Transverse colon (tissue), 4 donors: ENCODE results near the gene LAMA2. TPM values are rescaled to one million over a fixed set of nuclear protein-coding genes. Genes with fewer than 3 reads are reported as not detected.

Source experiments
- DNase-seq: peaks from one replicate; pipeline ENCODE4 v3.0.0-alpha.2; 2019
- H3K27ac ChIP-seq, 4 donors: fragments of 200-600 bp; sonication (generic); 2 replicates each; pipeline ENCODE4 v1.5.1; 2016 to 2018; ENCODE audit warnings: inconsistent platforms in 4 of 4
- H3K27me3 ChIP-seq: fragments of 200-600 bp; sonication (generic); 2 replicates; pipeline ENCODE4 v1.5.1; 2017; ENCODE audit warnings: inconsistent platforms
- H3K36me3 ChIP-seq, 4 donors: fragments of 200-600 bp; sonication (generic); 2 replicates each; pipeline ENCODE4 v1.5.1; 2017 to 2019; ENCODE audit warnings: inconsistent platforms in 4 of 4
- H3K4me1 ChIP-seq, 4 donors: fragments of 200-600 bp; sonication (generic); 2 replicates each; pipeline ENCODE4 v1.5.1; 2017 to 2020; ENCODE audit warnings: inconsistent platforms in 4 of 4
- H3K4me3 ChIP-seq, 4 donors: fragments of 200-600 bp; sonication (generic); 1 replicate in 1 of 4; 2 replicates in 3 of 4; pipeline versions ENCODE4 v1.5.1 to v1.6.1; 2017 to 2019; ENCODE audit warnings: inconsistent platforms in 4 of 4
- H3K9me3 ChIP-seq, 2 donors: fragments of 200-600 bp; sonication (generic); 2 replicates each; pipeline ENCODE4 v1.5.1; 2017 to 2019; ENCODE audit warnings: inconsistent platforms in 2 of 2
- CTCF ChIP-seq, 5 experiments: fragments of 200-600 bp in 3 of 5; fragments of 450-650 bp in 2 of 5; sonication (generic) in 3 of 5; IDR thresholded peaks; 1 replicate in 2 of 5; 2 replicates in 3 of 5; pipeline ENCODE4 v1.5.1; 2016 to 2017; ENCODE audit warnings: antibody characterized with exemption in 5 of 5, inconsistent platforms in 3 of 5, mild to moderate bottlenecking in 2 of 5, moderate library complexity in 1 of 5
- EP300 ChIP-seq: sonication (generic); formaldehyde crosslinking; IDR thresholded peaks from one replicate; pipeline ENCODE4 v1.6.1; 2017; ENCODE audit warnings: antibody characterized with exemption, low read depth
- POLR2A ChIP-seq: fragments of 450-650 bp; IDR thresholded peaks from one replicate; pipeline ENCODE4 v1.6.1; 2016; ENCODE audit warnings: antibody characterized with exemption, mild to moderate bottlenecking, moderate library complexity
- POLR2AphosphoS5 ChIP-seq, 3 donors: sonication (generic); formaldehyde crosslinking; IDR thresholded peaks; one replicate each; pipeline ENCODE4 v1.6.1; 2016; ENCODE audit warnings: antibody characterized with exemption in 3 of 3
- WGBS, 2 donors: methylation state at CpG; one replicate each; pipeline ENCODE4 v1.1.5; 2018; ENCODE audit warnings: low coverage in 1 of 2; 5-methylcytosine and 5-hydroxymethylcytosine counted together
- in situ Hi-C, 4 donors: fragments of 200-750 bp; cut with MboI; loops; one replicate each; pipeline versions ENCODE4 v1.15.0 to v1.15.1; 2017; ENCODE audit warnings: low sequenced_read_pairs in 3 of 4, low pct_ligation_motif_present in 1 of 4, low pct_unique_long_range_greater_than_20kb in 1 of 4
- intact Hi-C: fragments of 100-400 bp; cut with DNase I; formaldehyde crosslinking; loops from one replicate; pipeline ENCODE4 v1.15.1; 2023; ENCODE audit warnings: low total_unique reads
- total RNA-seq, 4 donors: library from RNA; depleted of rRNA; stranded (reverse); fragments of >200 nt; gene quantifications; one replicate each; pipeline ENCODE4 v1.1.0, GENCODE V29; 2016

LAMA2 gene
- total RNA-seq, 4 donors from 2014 or later, result 12.3 to 43.0 (median 32.1) TPM

GRCh38 chr6:129179283-129179682, 296.3 kb downstream of the LAMA2 start:
- Histone ChIP-seq H3K4me1 (peaks cover 0 to 11% (median 0%) of the 10 kb centered on the region in 4 donors), H3K9me3 (no peaks in the 10 kb centered on the region), H3K4me3 (no peak overlapping the region), H3K27ac (no peak overlapping the region), H3K36me3 (no peaks in the 10 kb centered on the region), H3K27me3 (no peaks in the 10 kb centered on the region)
- no peak for DNase-seq
- intact Hi-C loops (no loop called here), in situ Hi-C loops (no loop called here)
- TF ChIP-seq POLR2A (no peak), POLR2AphosphoS5 (IDR thresholded peaks at IDR 0.05) (no peak), EP300 (no peak), CTCF (IDR thresholded peaks at IDR 0.05) (no peak)
- WGBS, 2 donors, result 82% methylated on average over 3 of the region's 3 CpGs; no CpG with 5 or more reads in 1 of the 2 donors

- intact Hi-C loops, result no loop called here
- Histone ChIP-seq H3K4me1 (peaks cover 0 to 12% (median 0%) of the 10 kb centered on the region in 4 donors), H3K4me3 (no peak overlapping the region), H3K27ac (no peak overlapping the region), H3K9me3 (no peaks in the 10 kb centered on the region), H3K36me3 (no peaks in the 10 kb centered on the region), H3K27me3 (no peaks in the 10 kb centered on the region)
- in situ Hi-C loops, result no loop called here
- no peak for DNase-seq
- 78% methylated on average over 2 of the region's 2 CpGs; no CpG with 5 or more reads in 1 of the 2 donors for WGBS, 2 donors
- TF ChIP-seq CTCF (IDR thresholded peaks at IDR 0.05), result no peak
- no peak for TF ChIP-seq EP300
- no peak for TF ChIP-seq POLR2A
- no peak for TF ChIP-seq POLR2AphosphoS5 (IDR thresholded peaks at IDR 0.05)
Observed at GRCh38 chr6:129181001-129181400, 298.1 kb downstream of the LAMA2 start.

GRCh38 chr6:129183187-129183591, 300.3 kb downstream of the LAMA2 start:
- H3K9me3 ChIP-seq, result no peaks in the 10 kb centered on the region
- TF ChIP-seq CTCF (IDR thresholded peaks at IDR 0.05) (no peak), EP300 (no peak), POLR2AphosphoS5 (IDR thresholded peaks at IDR 0.05) (no peak), POLR2A (no peak)
- intact Hi-C loops, result no loop called here
- no peak overlapping the region for H3K27ac ChIP-seq
- no peaks in the 10 kb centered on the region for H3K27me3 ChIP-seq
- WGBS, 2 donors, result 73 to 78% methylated on average over 1 of the region's 1 CpG
- H3K4me1 ChIP-seq, result peaks cover 0 to 12% (median 0%) of the 10 kb centered on the region in 4 donors
- no peak for DNase-seq
- no peak overlapping the region for H3K4me3 ChIP-seq
- in situ Hi-C loops, result no loop called here
- H3K36me3 ChIP-seq, result no peaks in the 10 kb centered on the region

GRCh38 chr6:129183681-129184301, 300.9 kb downstream of the LAMA2 start:
- in situ Hi-C loops (no loop called here), intact Hi-C loops (no loop called here)
- H3K27me3 ChIP-seq, result no peaks in the 10 kb centered on the region
- TF ChIP-seq CTCF (IDR thresholded peaks at IDR 0.05), result no peak
- TF ChIP-seq POLR2AphosphoS5 (IDR thresholded peaks at IDR 0.05), result peak in 1 of 3 donors; percentile 6
- no peak for DNase-seq
- no peak overlapping the region for H3K4me3 ChIP-seq
- no peaks in the 10 kb centered on the region for H3K36me3 ChIP-seq
- H3K27ac ChIP-seq, result no peak overlapping the region
- H3K9me3 ChIP-seq, result no peaks in the 10 kb centered on the region
- H3K4me1 ChIP-seq, result peaks cover 0 to 12% (median 0%) of the 10 kb centered on the region in 4 donors
- WGBS, 2 donors, result 30 to 47% methylated on average over 3 of the region's 3 CpGs
